HG03159 (cell line): ENCODE results near the gene AKT1.
"Not testable (repeated sequence)": the region's sequence is repeated elsewhere in the genome, so short reads cannot be mapped to it uniquely, and the experiment has no call there.

ENCODE experiments used
- ATAC-seq: cut with Tn5 transposase; IDR thresholded peaks from one replicate; pipeline ENCODE4 v1.9.1; 2021; ENCODE audit warnings: mild to moderate bottlenecking, moderate library complexity; ENCODE audit not compliant: unreplicated experiment

AKT1 gene

GRCh38 chr14:104755621-104756020 lies 39.9 kb downstream of the AKT1 start:
- no peak for ATAC-seq

DNA sequence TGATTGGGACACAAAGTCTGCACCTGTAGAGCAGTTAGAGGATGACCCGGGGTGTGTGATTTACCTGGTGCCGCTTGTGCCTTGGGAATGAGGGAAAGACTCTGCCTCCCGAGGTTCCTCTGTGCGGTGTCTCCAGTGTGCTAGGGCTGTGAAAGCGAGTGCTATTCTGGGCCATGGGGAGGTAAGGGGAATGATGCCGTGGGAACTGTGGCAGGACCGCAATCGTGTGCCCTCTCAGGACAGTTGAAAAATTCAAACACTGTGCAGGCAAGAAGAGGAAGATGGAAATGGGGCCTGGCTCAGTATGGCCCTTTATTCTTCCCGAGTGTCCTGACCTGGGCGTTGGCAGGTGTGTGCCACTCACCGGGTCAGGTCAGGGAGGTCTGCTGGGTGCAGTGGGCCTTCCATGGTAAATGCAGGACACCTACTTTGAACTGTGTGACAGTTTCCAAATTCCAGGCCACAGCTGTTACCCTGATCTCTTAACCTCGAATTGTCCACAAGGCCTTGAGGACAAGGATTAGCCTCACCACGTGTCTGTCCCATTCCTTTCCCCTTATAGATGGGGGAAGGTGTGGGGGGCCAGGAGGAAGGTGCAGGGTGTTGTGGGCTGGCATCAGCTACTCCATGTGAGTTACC lies 41.2 kb downstream of the AKT1 start:
- ATAC-seq: no peak

GRCh38 chr14:104753528-104754212 lies 41.9 kb downstream of the AKT1 start:
- no peak for ATAC-seq

- peak; percentile 88 for ATAC-seq
These were observed 42.6 kb downstream of the AKT1 start, which contains the start of gene SIVA1 for GRCh38 chr14:104752735-104753527. SIVA1 (plus strand) TSS chr14:104753147; CDS start chr14:104753202, 55 bp downstream.

DNA sequence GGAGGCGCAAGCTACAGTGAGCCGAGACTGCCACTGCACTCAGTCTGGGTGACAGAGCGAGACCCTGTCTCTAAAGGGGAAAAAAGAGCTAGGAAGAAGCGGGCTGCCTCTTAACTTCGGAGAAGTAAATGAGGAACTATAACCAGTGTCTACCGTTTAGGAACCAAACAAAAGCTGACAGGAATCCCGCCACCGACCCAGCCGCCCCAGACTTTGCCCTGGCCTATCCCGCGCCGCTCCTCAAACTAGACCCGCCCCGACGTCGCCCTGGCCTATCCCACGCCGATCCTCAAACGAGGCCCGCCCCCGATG lies 43.2 kb downstream of the AKT1 start:
- ATAC-seq: peak; percentile 89

- ATAC-seq: no peak
These were observed 43.8 kb downstream of the AKT1 start for GRCh38 chr14:104751539-104752422.

GRCh38 chr14:104750753-104751057 lies 44.8 kb downstream of the AKT1 start:
- ATAC-seq: not testable (repeated sequence)

DNA sequence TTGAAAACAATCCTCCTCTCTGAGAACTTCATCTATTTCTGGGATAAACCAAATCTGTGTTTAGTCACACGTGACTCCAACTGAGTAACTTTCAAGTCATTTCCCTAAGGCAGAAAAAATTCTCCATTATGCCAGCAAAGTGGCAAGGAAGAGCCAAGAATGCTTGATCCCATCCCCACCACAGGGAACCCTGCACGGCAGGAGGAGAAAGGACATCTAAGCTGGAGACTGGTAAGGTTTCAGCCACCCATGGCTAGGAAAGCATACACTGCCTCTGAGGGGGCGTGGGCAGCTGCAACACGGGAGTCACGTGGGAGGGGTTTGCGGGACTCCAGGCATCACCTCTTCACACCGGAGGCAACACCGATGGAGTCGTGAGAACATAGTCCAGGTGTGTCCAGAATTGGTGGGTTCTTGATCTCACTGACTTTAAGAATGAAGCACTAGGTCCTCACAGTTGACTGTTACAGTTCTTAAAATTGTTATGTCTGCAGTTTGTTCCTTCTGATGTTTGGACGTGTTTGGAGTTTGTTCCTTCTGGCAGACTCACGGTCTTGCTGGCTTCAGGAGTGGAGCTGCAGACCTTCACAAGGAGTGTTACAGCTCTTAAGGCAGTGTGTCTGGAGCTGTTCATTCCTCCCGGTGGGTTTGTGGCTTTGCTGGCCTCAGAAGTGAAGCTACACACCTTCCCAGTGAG lies 45.3 kb downstream of the AKT1 start:
- ATAC-seq: no peak

GRCh38 chr14:104749111-104749649 lies 46.4 kb downstream of the AKT1 start:
- no peak for ATAC-seq

- no peak for ATAC-seq
These were observed 47.7 kb downstream of the AKT1 start for GRCh38 chr14:104747876-104748275.

- no peak for ATAC-seq
These were observed 48.5 kb downstream of the AKT1 start for GRCh38 chr14:104746934-104747481.

DNA sequence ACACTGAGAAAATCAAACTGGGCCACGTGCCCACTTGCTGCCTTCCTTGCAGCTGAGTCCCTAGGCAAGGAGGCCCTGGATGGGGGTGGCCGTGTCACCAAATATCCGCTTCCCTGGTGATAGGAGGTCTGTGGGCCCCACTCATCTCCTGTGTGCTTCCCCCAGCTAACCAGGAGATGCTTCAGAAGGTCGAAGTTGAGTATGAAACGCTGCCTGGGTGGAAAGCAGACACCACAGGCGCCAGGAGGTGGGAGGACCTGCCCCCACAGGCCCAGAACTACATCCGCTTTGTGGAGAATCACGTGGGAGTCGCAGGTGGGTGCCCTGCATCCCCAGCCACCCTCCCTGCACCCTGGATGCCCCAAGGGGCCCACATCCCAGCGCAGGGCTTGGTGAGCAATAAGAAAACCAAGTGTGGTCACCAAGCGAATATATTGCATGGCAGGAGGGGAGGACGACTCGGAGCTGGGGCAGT lies 49.4 kb downstream of the AKT1 start:
- ATAC-seq: no peak

DNA sequence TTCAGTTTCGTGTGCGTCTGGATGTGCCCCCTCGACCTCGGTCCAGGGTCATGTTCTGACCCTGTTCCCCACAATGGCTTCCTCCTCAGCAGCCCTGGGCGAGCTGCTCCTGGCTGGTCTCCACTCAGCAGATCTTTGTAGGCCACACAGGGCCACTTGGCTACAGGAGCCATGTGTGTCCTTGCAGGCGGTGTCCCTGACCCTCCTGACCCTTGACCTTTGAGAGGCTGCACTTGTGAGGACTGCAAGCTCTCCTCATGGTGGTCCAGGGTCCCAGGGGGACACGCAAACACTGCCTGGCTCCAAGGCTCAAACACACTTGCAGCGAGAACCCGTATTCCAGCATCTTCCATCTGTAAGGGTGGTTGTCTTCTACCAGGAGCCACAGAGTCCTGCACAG lies 50.1 kb downstream of the AKT1 start:
- ATAC-seq: no peak

DNA sequence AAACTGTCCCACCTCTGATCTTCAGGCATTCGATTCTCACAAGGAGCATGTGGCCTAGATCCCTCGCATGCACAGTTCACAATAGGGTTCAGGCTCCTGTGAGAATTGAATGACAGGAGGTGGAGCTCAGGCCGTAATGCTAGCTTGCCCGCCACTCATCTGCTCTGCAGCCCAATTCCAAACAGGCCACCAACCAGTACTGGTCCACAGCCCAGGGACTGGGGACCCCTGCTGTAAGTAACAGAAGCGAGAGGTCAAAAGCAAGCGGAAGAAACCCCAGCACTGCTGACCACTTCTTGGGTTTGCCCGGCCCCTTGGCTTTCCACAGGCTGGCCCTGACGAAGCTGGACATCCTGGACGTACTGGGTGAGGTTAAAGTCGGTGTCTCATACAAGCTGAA lies 51.1 kb downstream of the AKT1 start:
- ATAC-seq: no peak

GRCh38 chr14:104743461-104744380 lies 51.8 kb downstream of the AKT1 start:
- ATAC-seq: no peak

DNA sequence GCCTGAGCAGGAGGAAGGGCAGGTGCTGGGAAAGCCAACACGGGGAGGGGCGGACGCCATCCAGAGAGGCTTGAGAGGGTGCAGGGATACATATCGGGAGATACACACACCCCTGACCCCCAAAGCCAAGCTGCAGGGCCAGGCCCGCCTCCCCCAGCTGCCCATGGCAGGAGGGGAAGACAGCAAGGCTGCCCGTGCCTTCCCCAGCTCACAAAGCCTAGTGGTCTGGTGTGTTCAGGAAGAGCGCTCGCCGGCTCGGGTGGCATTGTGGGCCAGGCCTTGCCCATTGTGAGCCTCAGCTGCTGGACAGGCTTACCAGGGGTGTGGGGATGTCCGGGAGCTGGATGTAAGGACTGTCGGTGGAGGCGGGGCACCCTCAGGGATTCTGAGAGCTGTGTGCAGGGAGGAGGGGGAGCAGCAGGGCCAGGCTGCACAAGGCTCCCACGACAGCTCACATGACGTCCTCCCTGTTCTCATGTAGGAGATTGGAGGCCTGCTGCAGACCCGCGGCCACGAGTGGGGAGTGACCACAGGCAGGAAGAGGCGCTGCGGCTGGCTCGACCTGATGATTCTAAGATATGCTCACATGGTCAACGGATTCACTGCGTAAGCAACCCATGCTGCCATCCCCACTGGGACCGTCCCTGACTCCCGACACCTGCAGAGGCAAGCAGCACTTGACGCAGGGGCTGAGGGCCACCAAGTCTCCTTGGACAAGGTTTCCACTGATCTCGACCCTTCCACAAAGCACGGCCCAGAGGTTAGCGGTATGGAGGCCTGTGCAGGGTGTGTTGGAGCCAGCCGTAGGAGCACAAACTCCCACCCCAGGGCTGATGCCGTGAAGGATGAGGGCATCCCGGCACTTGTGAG lies 52.7 kb downstream of the AKT1 start:
- no peak for ATAC-seq

DNA sequence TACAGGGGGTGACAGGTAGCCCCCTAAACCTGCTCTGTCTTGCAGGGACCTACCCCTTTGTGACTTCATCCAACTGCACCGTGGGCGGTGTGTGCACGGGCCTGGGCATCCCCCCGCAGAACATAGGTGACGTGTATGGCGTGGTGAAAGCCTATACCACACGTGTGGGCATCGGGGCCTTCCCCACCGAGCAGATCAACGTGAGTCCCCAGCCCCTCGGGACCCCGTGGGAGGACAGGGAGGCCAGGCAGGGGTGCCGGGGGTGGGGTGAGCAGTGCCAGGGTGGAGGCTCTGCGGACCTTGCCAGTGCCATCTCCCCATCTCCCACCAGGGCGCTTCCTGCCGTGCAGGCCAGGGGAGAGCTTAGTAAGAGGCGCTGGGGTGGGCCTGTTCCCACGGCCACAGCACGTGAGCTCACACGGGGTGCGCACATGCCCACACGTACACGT lies 53.7 kb downstream of the AKT1 start:
- ATAC-seq: no peak
